HCT116 (cell line): ENCODE data around the gene DMD. TPM values are rescaled to one million over a fixed set of nuclear protein-coding genes. Genes with fewer than 3 reads are reported as not detected.

ENCODE experiments used
- ATAC-seq: fragments of 200-7000 bp; cut with Tn5 transposase; 2 replicates; pipeline ENCODE4 v1.9.1; 2020; ENCODE audit warnings: mild to moderate bottlenecking, moderate library complexity
- BruUV-seq: library from RNA; stranded (reverse); fragments of 400-500 nt; replicated peaks from 2 replicates; lab custom pipeline; 2021; lab: Mats Ljungman, UMichigan
- CTCF ChIA-PET: fragments of 300-600 bp; sonication (Branson Sonifier 250); formaldehyde crosslinking; loops from one replicate; lab custom pipeline; 2021; ENCODE audit warnings: antibody characterized with exemption; lab: Charles Lee
- POLR2A ChIA-PET: fragments of 300-600, 350-600 bp; sonication (Branson Sonifier 250); formaldehyde crosslinking; loops from one replicate; lab custom pipeline; 2021; ENCODE audit warnings: antibody characterized with exemption; lab: Charles Lee
- RAD21 ChIA-PET, 2 experiments: fragments of 300-600 bp; sonication (Branson Sonifier 250); formaldehyde crosslinking; loops; one replicate each; lab custom pipeline; 2023; ENCODE audit warnings: low total read pairs in 2 of 2; ENCODE audit not compliant: uncharacterized antibody in 2 of 2, unreplicated experiment in 2 of 2, low non-redundant PET in 1 of 2; lab: Charles Lee
- DNase-seq: peaks from one replicate; pipeline ENCODE4 v3.0.0-alpha.2; 2010; ENCODE audit warnings: low read depth, low spot score
- H2AFZ ChIP-seq: fragments of 200-600 bp; shearing (Covaris generic), sonication (generic); 2 replicates; pipeline ENCODE4 v1.6.1; 2017; ENCODE audit warnings: low read depth, mixed run types, mixed read lengths, antibody characterized with exemption, low read length; ENCODE audit not compliant: poor library complexity, severe bottlenecking
- H3K27ac ChIP-seq: 2 replicates; pipeline ENCODE4 v1.5.1; 2012; ENCODE audit warnings: low read depth, low read length
- H3K27me3 ChIP-seq: fragments of 200-600 bp; sonication (generic); 2 replicates; pipeline ENCODE4 v1.6.1; 2016; ENCODE audit warnings: mixed run types, low read length, mixed read lengths; ENCODE audit not compliant: insufficient read depth
- H3K36me3 ChIP-seq, 2 experiments: fragments of 200-500 bp in 1 of 2; fragments of 200-600 bp in 1 of 2; sonication (Bioruptor generic) in 1 of 2; sonication (generic) in 1 of 2; 2 replicates each; pipeline versions ENCODE4 v1.5.1 to v1.6.1; 2014 to 2016; ENCODE audit warnings: low read length in 2 of 2, inconsistent platforms in 1 of 2, mixed read lengths in 1 of 2, mixed run types in 1 of 2; ENCODE audit not compliant: insufficient read depth in 2 of 2, control insufficient read depth in 1 of 2
- H3K4me1 ChIP-seq, 2 experiments: fragments of 200-600 bp in 1 of 2; sonication (generic) in 1 of 2; 2 replicates each; pipeline versions ENCODE4 v1.5.1 to v1.6.1; 2012 to 2017; ENCODE audit warnings: low read length in 2 of 2, inconsistent platforms in 1 of 2, mild to moderate bottlenecking in 1 of 2, mixed read lengths in 1 of 2, mixed run types in 1 of 2, moderate library complexity in 1 of 2; ENCODE audit not compliant: insufficient read depth in 2 of 2, control insufficient read depth in 1 of 2
- H3K4me2 ChIP-seq: fragments of 200-600 bp; sonication (generic); 2 replicates; pipeline ENCODE4 v1.6.1; 2017; ENCODE audit warnings: mixed run types, low read length, mixed read lengths
- H3K4me3 ChIP-seq, 2 experiments: fragments of 200-600 bp in 1 of 2; sonication (generic) in 1 of 2; replicated peaks in 1 of 2; 2 replicates each; pipeline ENCODE4 v1.5.1; 2011 to 2016; ENCODE audit warnings: low read length in 2 of 2, control low read depth in 1 of 2, low read depth in 1 of 2, mild to moderate bottlenecking in 1 of 2, mixed read lengths in 1 of 2, mixed run types in 1 of 2
- H3K79me2 ChIP-seq: fragments of 200-600 bp; sonication (generic); 2 replicates; pipeline ENCODE4 v1.6.1; 2017; ENCODE audit warnings: mild to moderate bottlenecking, mixed run types, low read length, moderate library complexity, mixed read lengths; ENCODE audit not compliant: insufficient read depth
- H3K9ac ChIP-seq: fragments of 200-600 bp; sonication (generic); 2 replicates; pipeline ENCODE4 v1.6.1; 2016; ENCODE audit warnings: low read length, mixed read lengths
- H3K9me2 ChIP-seq: fragments of 200-600 bp; sonication (generic), shearing (Covaris generic); 2 replicates; pipeline ENCODE4 v1.6.1; 2017; ENCODE audit warnings: mixed run types, mild to moderate bottlenecking, moderate library complexity; ENCODE audit not compliant: insufficient read depth
- H3K9me3 ChIP-seq, 2 experiments: fragments of 200-500 bp in 1 of 2; fragments of 200-600 bp in 1 of 2; sonication (Bioruptor generic) in 1 of 2; sonication (generic) in 1 of 2; 2 replicates each; pipeline ENCODE4 v1.6.1; 2014 to 2017; ENCODE audit warnings: low read length in 2 of 2, mixed read lengths in 2 of 2, inconsistent platforms in 1 of 2, low read depth in 1 of 2, mild to moderate bottlenecking in 1 of 2, mixed run types in 1 of 2, moderate library complexity in 1 of 2; ENCODE audit not compliant: control insufficient read depth in 1 of 2, insufficient read depth in 1 of 2
- H4K20me1 ChIP-seq: fragments of 200-600 bp; sonication (generic), shearing (Covaris generic); 2 replicates; pipeline ENCODE4 v1.6.1; 2017; ENCODE audit warnings: mixed run types, mild to moderate bottlenecking, moderate library complexity; ENCODE audit not compliant: insufficient read depth
- CEBPB ChIP-seq: IDR thresholded peaks from 2 replicates; pipeline ENCODE4 v1.6.1; 2012; ENCODE audit warnings: low read depth
- ELF1 ChIP-seq: IDR thresholded peaks from 2 replicates; pipeline ENCODE4 v1.6.1; 2012; ENCODE audit warnings: low read depth, borderline replicate concordance
- EZH2 ChIP-seq: fragments of 200-600 bp; sonication (generic); IDR thresholded peaks from 2 replicates; pipeline ENCODE4 v1.6.1; 2017; ENCODE audit warnings: antibody characterized with exemption, mixed run types
- EZH2phosphoT487 ChIP-seq: fragments of 200-600 bp; IDR thresholded peaks from 2 replicates; pipeline ENCODE4 v1.6.1; 2018; ENCODE audit warnings: antibody characterized with exemption, borderline replicate concordance
- MAX ChIP-seq: IDR thresholded peaks from 2 replicates; pipeline ENCODE4 v1.6.1; 2012
- POLR2AphosphoS5 ChIP-seq: IDR thresholded peaks from 2 replicates; pipeline ENCODE4 v1.6.1; 2011; ENCODE audit warnings: mild to moderate bottlenecking, low read depth, low read length, moderate library complexity
- REST ChIP-seq: IDR thresholded peaks from 2 replicates; pipeline ENCODE4 v1.6.1; 2012; ENCODE audit warnings: low read depth
- SP1 ChIP-seq: IDR thresholded peaks from 2 replicates; pipeline ENCODE4 v1.6.1; 2012; ENCODE audit warnings: low read depth
- SRF ChIP-seq: IDR thresholded peaks from 2 replicates; pipeline ENCODE4 v1.6.1; 2012; ENCODE audit warnings: low read depth
- YY1 ChIP-seq: IDR thresholded peaks from 2 replicates; pipeline ENCODE4 v1.6.1; 2011; ENCODE audit warnings: low read length, low read depth, moderate library complexity, mild to moderate bottlenecking; ENCODE audit not compliant: insufficient replicate concordance; ENCODE audit errors: extremely low read depth
- ZBTB33 ChIP-seq: IDR thresholded peaks from 2 replicates; pipeline ENCODE4 v1.6.1; 2011; ENCODE audit warnings: mild to moderate bottlenecking, low read length, moderate library complexity; ENCODE audit not compliant: insufficient replicate concordance; ENCODE audit errors: extremely low read depth
- ZFX ChIP-seq: fragments of 450-650 bp; IDR thresholded peaks from 2 replicates; pipeline ENCODE4 v1.6.1; 2017
- intact Hi-C: fragments of 100-400 bp; cut with micrococcal nuclease; formaldehyde crosslinking; loops from 2 replicates; pipeline ENCODE4 v1.10.0; 2022
- total RNA-seq: library from RNA; stranded (reverse); gene quantifications from one replicate; pipeline ENCODE4 v1.2.1, GENCODE V29; 2021; ENCODE audit not compliant: unreplicated experiment

The DMD gene
- total RNA-seq, 1 experiment from 2014 or later, result 0.05 TPM

DNA sequence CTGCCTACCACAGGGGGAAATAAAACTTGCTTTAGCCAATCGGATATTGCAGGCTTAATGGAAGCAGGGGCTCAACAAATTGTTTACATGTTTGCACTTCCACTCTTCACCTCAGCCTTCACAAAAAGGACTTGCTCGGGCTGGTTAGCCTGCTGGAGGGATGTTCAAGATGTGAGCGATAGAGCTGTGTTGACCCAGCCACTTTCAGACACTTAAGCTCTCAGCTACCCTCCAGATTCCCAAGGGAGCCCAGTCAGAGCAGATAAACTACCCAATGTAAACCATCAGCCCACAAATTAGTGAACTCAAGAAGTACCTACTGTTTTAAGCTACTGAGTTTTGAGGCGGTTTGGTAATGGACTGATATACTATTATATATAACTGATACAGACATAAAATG is 1631.1 kb downstream of the DMD start:
- H3K9me2 ChIP-seq, result no peaks in the 10 kb centered on the region
- no peak overlapping the region for H3K4me3 ChIP-seq
- ChIA-PET RAD21 (no interaction called here), CTCF (no interaction called here), POLR2A (no interaction called here)
- no peaks in the 10 kb centered on the region for H3K4me1 ChIP-seq
- no TSS peak for BruUV-seq
- TF ChIP-seq POLR2AphosphoS5, result no peak
- TF ChIP-seq EZH2phosphoT487, result no peak
- no peak for TF ChIP-seq SP1
- no peak for TF ChIP-seq MAX
- TF ChIP-seq ZBTB33, result no peak
- no peak for TF ChIP-seq YY1
- TF ChIP-seq REST, result no peak
- no peak for TF ChIP-seq SRF
- no peak for TF ChIP-seq ELF1
- TF ChIP-seq CEBPB, result no peak
- no peak for TF ChIP-seq ZFX
- TF ChIP-seq EZH2, result no peak
- H3K4me2 ChIP-seq, result no peak overlapping the region
- DNase-seq, result no peak
- no peak overlapping the region for H3K27ac ChIP-seq
- H3K27me3 ChIP-seq, result no peaks in the 10 kb centered on the region
- H3K79me2 ChIP-seq, result no peaks in the 10 kb centered on the region
- no peaks in the 10 kb centered on the region for H4K20me1 ChIP-seq
- H3K9me3 ChIP-seq, result no peaks in the 10 kb centered on the region
- no peak overlapping the region for H2AFZ ChIP-seq
- H3K9ac ChIP-seq, result no peak overlapping the region
- no peaks in the 10 kb centered on the region for H3K36me3 ChIP-seq
- no peak for ATAC-seq
- intact Hi-C loops, result no loop called here
